Spinal cord (tissue), 10 donors: ENCODE measurements around the gene C9. TPM values are rescaled to one million over a fixed set of nuclear protein-coding genes. Genes with fewer than 3 reads are reported as not detected.

Experiments
- DNase-seq, 6 donors: peaks; one replicate each; pipeline versions ENCODE4 v3.0.0 to v3.0.0-alpha.2; 2013 to 2015; ENCODE audit warnings: low spot score in 6 of 6, low read depth in 4 of 6
- H3K27ac ChIP-seq: one replicate; pipeline ENCODE4 v1.5.1; 2013; ENCODE audit warnings: low read depth, low read length, control low read depth
- H3K27me3 ChIP-seq: one replicate; pipeline ENCODE4 v1.6.1; 2013; ENCODE audit warnings: low read length; ENCODE audit not compliant: control insufficient read depth, insufficient read depth
- H3K36me3 ChIP-seq: one replicate; pipeline ENCODE4 v1.6.1; 2013; ENCODE audit warnings: low read length; ENCODE audit not compliant: control insufficient read depth, insufficient read depth
- H3K4me1 ChIP-seq: one replicate; pipeline ENCODE4 v1.6.1; 2013; ENCODE audit warnings: low read length; ENCODE audit not compliant: control insufficient read depth, insufficient read depth
- H3K4me3 ChIP-seq: one replicate; pipeline ENCODE4 v1.5.1; 2013; ENCODE audit warnings: low read depth, low read length, control low read depth
- H3K9me3 ChIP-seq: one replicate; pipeline ENCODE4 v1.6.1; 2013; ENCODE audit warnings: low read length; ENCODE audit not compliant: control insufficient read depth, insufficient read depth
- WGBS: methylation state at CpG from one replicate; pipeline ENCODE4 v1.1.5; 2013; ENCODE audit warnings: missing lambda C conversion rate; ENCODE audit not compliant: insufficient coverage; 5-methylcytosine and 5-hydroxymethylcytosine counted together
- polyA plus RNA-seq, 2 donors: library from polyadenylated mRNA; unstranded; fragments of 120-200 nt; gene quantifications; one replicate each; pipeline ENCODE4 v1.2.1, GENCODE V29; 2013; ENCODE audit not compliant: insufficient read length in 2 of 2
- total RNA-seq, 2 donors: library from RNA; depleted of rRNA in 1 of 2; stranded (reverse); fragments of 120-200 nt in 1 of 2; fragments of >200 nt in 1 of 2; gene quantifications; one replicate each; pipeline versions ENCODE4 v1.2.3 to v1.2.4, GENCODE V29; 2013 to 2014
- donor health status: healthy.

The C9 gene
- total and polyA plus RNA-seq, 4 donors: 0.08 to 0.10 TPM; not detected in 2

DNA sequence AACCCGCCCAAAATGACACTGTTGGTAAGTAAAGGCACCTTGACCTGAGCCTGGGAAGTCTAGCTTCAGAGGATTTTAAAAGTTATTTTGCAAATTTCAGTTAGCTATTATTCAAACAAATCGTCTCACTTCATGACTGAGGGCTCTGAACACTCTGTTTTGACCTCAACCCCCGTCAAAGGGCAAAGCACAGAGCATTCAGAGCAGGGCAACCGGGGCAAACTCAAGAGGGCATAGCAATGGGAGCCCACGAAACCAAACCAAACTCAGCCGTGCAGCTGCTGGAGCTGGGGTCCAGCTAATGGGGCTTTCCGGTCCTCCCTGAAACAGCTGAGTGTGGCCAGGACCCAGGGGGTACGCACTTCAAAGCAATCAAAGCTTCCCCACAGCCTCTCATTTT, 1.6 kb downstream of the C9 start:
- 71% methylated on average over 6 of the region's 8 CpGs for WGBS
- Histone ChIP-seq H3K36me3 (no peaks in the 10 kb centered on the region), H3K4me3 (no peak overlapping the region), H3K4me1 (no peaks in the 10 kb centered on the region), H3K27ac (no peak overlapping the region), H3K9me3 (no peaks in the 10 kb centered on the region), H3K27me3 (no peaks in the 10 kb centered on the region)
- no peak for DNase-seq

DNA sequence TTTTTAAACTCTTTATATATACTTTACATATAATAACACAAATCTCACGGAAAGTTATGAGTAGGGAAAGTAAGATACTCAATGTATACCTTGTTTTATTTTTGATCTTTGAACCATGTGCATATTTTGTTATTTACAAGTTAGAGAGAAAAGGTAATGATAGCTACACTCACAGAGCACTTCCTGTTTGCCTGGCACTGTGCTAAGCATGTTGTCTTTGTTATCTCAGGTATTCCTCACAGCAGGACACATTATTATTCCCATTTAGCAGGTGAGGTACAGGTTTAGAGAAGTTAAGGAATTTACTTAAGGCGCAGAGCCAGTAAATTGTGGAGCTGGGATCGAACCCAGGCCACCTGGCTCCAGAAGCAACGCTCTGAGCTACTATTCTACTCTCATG, 3.0 kb downstream of the C9 start:
- Histone ChIP-seq H3K27ac (no peak overlapping the region), H3K9me3 (no peaks in the 10 kb centered on the region), H3K4me1 (no peaks in the 10 kb centered on the region), H3K27me3 (no peaks in the 10 kb centered on the region), H3K4me3 (no peak overlapping the region), H3K36me3 (no peaks in the 10 kb centered on the region)
- DNase-seq: no peak
- WGBS: 93% methylated on average over 3 of the region's 4 CpGs

DNA sequence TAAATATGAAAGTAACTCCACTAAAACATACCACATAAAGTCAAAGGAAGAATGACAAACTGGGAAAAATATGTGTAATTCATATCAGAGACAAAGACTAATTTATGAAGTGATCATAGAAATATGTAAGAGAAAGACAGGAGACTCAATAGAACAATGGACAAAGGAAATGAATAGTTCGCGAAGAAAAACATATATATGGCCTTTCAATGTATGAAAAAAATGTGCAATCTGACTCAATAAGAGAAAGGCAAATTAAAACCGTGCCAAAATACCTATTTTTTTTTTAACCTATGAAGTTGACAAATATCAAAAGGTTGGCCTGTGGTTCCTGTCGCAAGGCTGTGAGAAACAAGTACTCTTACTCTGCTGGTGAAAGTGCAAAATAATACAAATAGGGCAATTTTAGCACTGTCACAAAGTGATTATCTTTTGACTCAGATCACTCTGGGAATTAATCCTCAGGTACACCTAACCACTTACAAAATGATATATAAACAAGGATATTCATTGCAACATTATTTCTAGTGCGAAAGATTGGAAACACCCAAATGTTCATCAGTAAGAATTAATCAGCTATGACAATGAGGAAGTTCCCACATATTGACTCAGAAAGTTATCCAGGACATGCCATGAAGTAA, 3.7 kb downstream of the C9 start:
- Histone ChIP-seq H3K27ac (no peak overlapping the region), H3K4me3 (no peak overlapping the region), H3K27me3 (no peaks in the 10 kb centered on the region), H3K9me3 (no peaks in the 10 kb centered on the region), H3K4me1 (no peaks in the 10 kb centered on the region), H3K36me3 (no peaks in the 10 kb centered on the region)
- WGBS: no CpG with 5 or more reads among the region's 5 CpGs
- DNase-seq: no peak

DNA sequence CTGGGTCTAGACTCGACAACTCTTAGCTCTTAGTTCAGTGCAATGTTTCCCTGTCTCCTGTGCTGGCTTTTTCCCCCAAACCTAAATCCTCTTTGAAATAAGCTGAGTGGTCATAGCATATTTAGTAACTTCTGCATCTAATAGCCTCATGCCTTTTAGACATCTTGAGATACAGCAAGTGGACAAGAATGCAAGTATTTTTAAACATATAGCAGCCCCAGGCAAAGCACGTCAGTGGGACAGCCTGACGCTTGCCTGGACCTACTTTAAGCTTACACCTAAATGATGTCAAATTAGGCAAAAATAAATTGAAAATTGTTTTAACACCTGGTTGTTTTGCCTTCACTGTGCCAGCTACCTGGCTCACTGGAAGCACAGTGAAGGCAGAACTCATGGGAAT, 8.0 kb downstream of the C9 start:
- Histone ChIP-seq H3K4me3 (no peak overlapping the region), H3K27ac (no peak overlapping the region), H3K9me3 (no peaks in the 10 kb centered on the region), H3K4me1 (no peaks in the 10 kb centered on the region), H3K27me3 (no peaks in the 10 kb centered on the region), H3K36me3 (no peaks in the 10 kb centered on the region)
- WGBS: no CpG with 5 or more reads among the region's 3 CpGs
- DNase-seq: no peak

DNA sequence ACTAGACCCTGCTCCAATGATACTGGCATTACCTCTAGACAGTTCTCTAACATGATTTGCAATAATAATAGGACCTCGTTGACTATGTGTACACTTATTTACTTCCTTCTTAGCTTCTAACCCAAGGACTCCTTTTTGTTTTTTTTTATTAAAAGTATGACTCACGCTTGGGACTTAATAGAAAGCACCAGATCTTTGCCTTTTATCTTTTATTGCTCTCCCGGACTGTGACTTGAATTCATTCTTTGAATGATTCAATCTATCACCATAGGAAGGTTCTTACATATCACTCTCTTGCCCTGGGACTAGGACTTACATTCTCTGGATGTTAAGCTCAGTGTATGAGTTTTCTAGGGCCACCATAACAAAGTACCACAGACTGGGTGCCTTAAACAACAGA, 9.0 kb downstream of the C9 start:
- no CpG with 5 or more reads among the region's 3 CpGs for WGBS
- Histone ChIP-seq H3K9me3 (peaks cover 5% of the 10 kb centered on the region), H3K4me1 (no peaks in the 10 kb centered on the region), H3K4me3 (no peak overlapping the region), H3K27me3 (no peaks in the 10 kb centered on the region), H3K36me3 (no peaks in the 10 kb centered on the region), H3K27ac (no peak overlapping the region)
- no peak for DNase-seq

DNA sequence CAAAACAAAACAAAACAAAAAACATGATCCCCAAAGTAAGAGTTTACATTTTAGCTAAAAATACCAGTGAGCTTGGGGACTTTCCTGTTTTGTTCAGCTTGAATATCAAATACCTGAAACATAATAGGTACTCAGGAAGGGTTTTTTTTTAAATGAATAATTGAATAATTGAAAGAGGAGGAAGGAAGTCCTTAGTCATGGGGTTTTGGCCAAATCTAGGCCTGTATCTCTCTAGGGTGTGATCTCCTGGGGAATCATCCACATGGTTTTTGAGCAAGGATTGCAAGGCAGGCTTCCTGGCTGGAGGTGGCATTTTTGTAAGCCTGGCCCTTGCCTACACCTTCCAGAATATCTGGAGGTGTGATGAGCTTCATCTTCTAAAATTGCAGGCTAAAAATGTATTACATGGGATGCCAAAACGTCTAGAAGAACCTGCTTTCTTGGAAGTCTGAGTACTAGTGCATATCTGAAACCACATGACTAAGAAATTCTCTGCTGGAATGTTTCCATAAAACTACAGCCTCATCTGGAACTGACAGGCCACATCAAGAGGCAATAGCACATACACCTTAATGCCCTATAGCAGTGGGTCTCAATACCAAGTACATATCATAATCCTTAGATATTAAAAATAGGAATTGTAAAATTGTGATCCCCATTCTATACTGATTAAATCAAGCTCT, 10.4 kb downstream of the C9 start:
- no peak overlapping the region for H3K27ac ChIP-seq
- WGBS: no CpG with 5 or more reads among the region's 1 CpG
- no peak overlapping the region for H3K4me3 ChIP-seq
- H3K4me1 ChIP-seq: no peaks in the 10 kb centered on the region
- H3K36me3 ChIP-seq: no peaks in the 10 kb centered on the region
- H3K27me3 ChIP-seq: no peaks in the 10 kb centered on the region
- no peak for DNase-seq
- H3K9me3 ChIP-seq: peaks cover 5% of the 10 kb centered on the region

DNA sequence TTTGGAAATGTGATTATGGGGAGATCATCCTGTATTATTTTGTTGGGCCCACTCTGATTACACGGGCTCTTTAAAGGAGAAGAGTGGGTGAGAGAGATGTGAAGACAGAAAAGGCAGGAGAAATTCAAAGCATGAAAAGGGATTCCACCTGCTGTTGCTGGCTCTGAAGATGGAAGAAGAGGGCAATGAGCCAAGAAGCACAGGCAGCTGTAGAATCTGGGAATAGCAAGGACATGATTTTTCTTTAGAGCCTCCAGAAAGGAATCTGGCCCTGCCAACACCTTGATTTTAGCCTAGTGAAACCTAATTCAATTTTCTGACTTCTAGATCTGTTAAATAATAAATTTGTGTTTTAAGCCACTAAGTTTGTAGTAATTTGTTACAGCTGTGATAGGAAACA, 11.3 kb downstream of the C9 start:
- 50% methylated on average over 1 of the region's 1 CpG for WGBS
- Histone ChIP-seq H3K36me3 (no peaks in the 10 kb centered on the region), H3K27ac (no peak overlapping the region), H3K9me3 (peaks cover 5% of the 10 kb centered on the region), H3K4me3 (no peak overlapping the region), H3K27me3 (no peaks in the 10 kb centered on the region), H3K4me1 (no peaks in the 10 kb centered on the region)
- DNase-seq: peak in 5 of 6 donors; percentile 4 to 65 (median 19)

DNA sequence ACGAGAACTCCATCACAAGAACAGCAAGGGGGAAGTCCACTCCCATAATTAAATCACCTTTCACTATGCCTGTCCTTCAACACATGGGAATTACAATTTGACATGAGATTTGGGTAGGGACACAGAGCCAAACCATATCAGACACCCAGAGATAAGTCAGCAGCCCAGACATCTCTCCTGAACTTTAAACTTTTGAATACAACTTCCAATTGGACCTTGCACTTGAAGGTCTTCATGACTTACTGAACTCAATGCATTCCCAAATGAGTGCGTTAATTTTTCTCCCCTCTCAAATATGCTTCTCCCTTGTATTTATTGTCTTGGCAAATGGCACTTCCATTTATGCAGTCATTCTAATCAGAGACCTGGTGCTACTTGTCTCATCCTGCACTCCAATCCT, 12.1 kb downstream of the C9 start:
- no peak for DNase-seq
- no peaks in the 10 kb centered on the region for H3K27me3 ChIP-seq
- 100% methylated on average over 1 of the region's 2 CpGs for WGBS
- H3K36me3 ChIP-seq: no peaks in the 10 kb centered on the region
- H3K4me1 ChIP-seq: no peaks in the 10 kb centered on the region
- no peak overlapping the region for H3K4me3 ChIP-seq
- no peak overlapping the region for H3K27ac ChIP-seq
- H3K9me3 ChIP-seq: peaks cover 5% of the 10 kb centered on the region

DNA sequence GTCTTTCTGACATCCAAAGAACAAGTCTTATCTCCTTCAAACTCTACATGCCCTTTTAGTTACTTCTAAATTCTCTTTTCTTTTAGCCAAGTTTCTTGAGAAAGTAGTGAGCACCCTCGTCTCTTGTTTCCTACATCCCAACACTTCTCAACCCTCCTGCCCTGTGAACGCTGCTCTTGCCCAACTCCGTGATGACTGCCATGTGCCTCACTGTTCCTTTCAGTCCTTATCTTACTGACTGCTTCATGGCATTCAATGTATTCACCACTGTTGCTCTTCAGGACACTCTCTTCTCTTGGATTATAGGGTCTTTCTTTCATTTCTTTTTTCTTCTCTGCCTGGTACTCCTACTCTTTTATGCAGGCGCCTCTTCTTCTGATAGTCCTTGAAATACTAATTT, 14.8 kb downstream of the C9 start:
- Histone ChIP-seq H3K4me1 (no peaks in the 10 kb centered on the region), H3K4me3 (no peak overlapping the region), H3K9me3 (peaks cover 5% of the 10 kb centered on the region), H3K27me3 (no peaks in the 10 kb centered on the region), H3K27ac (no peak overlapping the region), H3K36me3 (no peaks in the 10 kb centered on the region)
- WGBS: 93% methylated on average over 4 of the region's 4 CpGs
- DNase-seq: no peak

DNA sequence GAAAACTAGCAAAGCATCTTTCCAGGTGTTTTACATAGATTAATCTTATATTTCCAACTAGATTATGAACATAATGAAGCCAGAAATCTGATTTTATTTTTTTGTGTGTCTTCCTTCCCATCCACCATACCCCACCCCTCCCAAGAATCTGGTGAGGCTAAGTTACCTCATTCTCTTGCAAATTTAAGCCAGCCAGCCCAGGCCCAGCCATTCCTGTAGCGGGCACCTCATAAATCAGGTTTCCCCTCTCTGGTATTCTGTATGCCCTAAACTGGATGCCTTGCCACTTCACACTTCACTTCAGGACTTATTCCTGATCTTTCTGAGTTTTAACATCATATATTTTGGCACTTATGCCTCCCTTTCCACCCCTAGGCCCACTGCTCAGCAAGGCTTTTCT, 21.8 kb downstream of the C9 start:
- Histone ChIP-seq H3K36me3 (no peaks in the 10 kb centered on the region), H3K9me3 (no peaks in the 10 kb centered on the region), H3K4me1 (no peaks in the 10 kb centered on the region), H3K4me3 (no peak overlapping the region), H3K27me3 (no peaks in the 10 kb centered on the region), H3K27ac (no peak overlapping the region)
- DNase-seq: no peak
- WGBS: 100% methylated on average over 1 of the region's 1 CpG
